ENCODE results near the gene USP21. TPM values are rescaled to one million over a fixed set of nuclear protein-coding genes. Genes with fewer than 3 reads are reported as not detected.

USP21 gene
- total and polyA plus RNA-seq, 2 of the 8 experiments (the other 6 are each of a cell fraction or from before 2014, with no cell fraction given), result 23.9 to 36.3 TPM

DNA sequence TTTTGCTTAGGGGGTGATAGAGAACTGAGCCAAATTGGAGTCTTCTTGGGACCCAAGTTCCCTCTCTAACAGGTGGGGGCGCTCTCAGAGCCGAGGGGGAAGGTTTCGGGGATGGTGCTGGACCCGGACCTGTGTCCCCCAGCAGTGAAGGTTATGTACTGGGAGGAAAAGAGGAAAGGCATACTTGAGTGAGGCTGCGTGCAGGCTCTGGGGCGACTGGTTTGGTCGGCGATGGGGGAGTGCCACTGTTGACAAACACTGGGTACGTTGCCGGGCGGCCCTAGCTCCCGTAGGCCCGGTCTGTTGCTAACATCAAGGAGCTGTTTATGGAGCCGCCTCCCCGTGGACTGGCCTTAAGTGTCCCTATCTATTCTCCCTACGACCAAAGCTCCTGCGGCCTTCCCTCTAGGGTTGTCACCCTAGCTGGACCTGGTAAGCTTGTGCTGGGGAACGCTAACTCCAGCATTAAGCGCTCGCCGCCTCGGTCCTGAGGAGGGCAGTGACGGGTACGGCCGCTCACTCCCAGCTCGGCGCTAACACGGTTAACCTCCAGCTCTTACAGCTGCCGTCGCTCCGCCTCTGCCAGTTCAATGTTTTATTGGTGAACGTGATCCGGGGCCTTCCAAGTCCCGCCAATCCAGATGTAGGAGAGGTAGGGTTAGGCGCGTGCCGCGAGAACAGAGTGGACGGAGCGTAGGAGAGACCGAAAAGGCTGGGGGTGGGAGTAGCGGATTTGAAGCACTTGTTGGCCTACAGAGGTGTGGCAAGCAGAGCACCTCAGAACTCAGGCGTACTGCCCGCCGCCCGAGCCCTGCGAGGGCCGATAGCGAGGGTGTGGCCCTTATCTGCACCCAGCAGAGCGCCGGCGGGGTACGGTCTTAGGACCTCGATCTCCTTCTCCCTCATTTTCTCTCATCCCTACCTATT, 6.7 kb downstream of the USP21 start, which contains the start of gene PPOX (continued):
- TF ChIP-seq, protein P1, sequence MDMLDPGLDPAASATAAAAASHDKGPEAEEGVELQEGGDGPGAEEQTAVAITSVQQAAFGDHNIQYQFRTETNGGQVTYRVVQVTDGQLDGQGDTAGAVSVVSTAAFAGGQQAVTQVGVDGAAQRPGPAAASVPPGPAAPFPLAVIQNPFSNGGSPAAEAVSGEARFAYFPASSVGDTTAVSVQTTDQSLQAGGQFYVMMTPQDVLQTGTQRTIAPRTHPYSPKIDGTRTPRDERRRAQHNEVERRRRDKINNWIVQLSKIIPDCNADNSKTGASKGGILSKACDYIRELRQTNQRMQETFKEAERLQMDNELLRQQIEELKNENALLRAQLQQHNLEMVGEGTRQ (IDR thresholded peaks at IDR 0.05; ENCODE audit: low read length), result no peak
- TF ChIP-seq TAF7 (optimal IDR thresholded peaks at IDR 0.05; ENCODE audit: borderline replicate concordance, low read depth, low read length), result no peak
- no peak for TF ChIP-seq HDAC6 (IDR thresholded peaks at IDR 0.05; ENCODE audit: low read depth, low read length)
- peak; percentile 56 for TF ChIP-seq CREB1 (IDR thresholded peaks at IDR 0.05)
- no peak for TF ChIP-seq CEBPB (IDR thresholded peaks at IDR 0.05; ENCODE audit: low read depth, low read length)
- TF ChIP-seq, protein P2, sequence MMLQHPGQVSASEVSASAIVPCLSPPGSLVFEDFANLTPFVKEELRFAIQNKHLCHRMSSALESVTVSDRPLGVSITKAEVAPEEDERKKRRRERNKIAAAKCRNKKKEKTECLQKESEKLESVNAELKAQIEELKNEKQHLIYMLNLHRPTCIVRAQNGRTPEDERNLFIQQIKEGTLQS (IDR thresholded peaks at IDR 0.05; ENCODE audit: insufficient read depth, low read depth, low read length), result no peak
- TF ChIP-seq EZH2 (IDR thresholded peaks at IDR 0.05; ENCODE audit: low read depth, low read length, severe bottlenecking), result no peak
- TF ChIP-seq BCL11A (IDR thresholded peaks at IDR 0.05; ENCODE audit: low read depth in 2 of 2, low read length in 2 of 2), result no peak
- TF ChIP-seq SP1 (IDR thresholded peaks at IDR 0.05; ENCODE audit: low read depth, low read length), result peak; percentile 68; the same call in 1 of the 2 replicates
- TF ChIP-seq SUZ12 (IDR thresholded peaks at IDR 0.05; ENCODE audit: low read length), result no peak
- TF ChIP-seq EP300 (IDR thresholded peaks at IDR 0.05; ENCODE audit: borderline replicate concordance in 1 of 2, low read depth in 2 of 2, low read length in 2 of 2), result 0 out of 3 replicates have a peak, but pooled peaks of 1 of the 2 experiments have one; percentile 14
- TF ChIP-seq POLR2AphosphoS5 (IDR thresholded peaks at IDR 0.05; ENCODE audit: low read depth, low read length), result peak; percentile 75
- TF ChIP-seq YY1 (IDR thresholded peaks at IDR 0.05; ENCODE audit: low read depth, low read length), result no peak
- TF ChIP-seq, protein P3, sequence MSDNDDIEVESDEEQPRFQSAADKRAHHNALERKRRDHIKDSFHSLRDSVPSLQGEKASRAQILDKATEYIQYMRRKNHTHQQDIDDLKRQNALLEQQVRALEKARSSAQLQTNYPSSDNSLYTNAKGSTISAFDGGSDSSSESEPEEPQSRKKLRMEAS (IDR thresholded peaks at IDR 0.05), result peak; percentile 90
- TF ChIP-seq, protein P4, sequence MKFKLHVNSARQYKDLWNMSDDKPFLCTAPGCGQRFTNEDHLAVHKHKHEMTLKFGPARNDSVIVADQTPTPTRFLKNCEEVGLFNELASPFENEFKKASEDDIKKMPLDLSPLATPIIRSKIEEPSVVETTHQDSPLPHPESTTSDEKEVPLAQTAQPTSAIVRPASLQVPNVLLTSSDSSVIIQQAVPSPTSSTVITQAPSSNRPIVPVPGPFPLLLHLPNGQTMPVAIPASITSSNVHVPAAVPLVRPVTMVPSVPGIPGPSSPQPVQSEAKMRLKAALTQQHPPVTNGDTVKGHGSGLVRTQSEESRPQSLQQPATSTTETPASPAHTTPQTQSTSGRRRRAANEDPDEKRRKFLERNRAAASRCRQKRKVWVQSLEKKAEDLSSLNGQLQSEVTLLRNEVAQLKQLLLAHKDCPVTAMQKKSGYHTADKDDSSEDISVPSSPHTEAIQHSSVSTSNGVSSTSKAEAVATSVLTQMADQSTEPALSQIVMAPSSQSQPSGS (IDR thresholded peaks at IDR 0.05; ENCODE audit: low read length), result 0 out of 2 replicates have a peak, but pooled peaks have one; percentile 27
- no peak for TF ChIP-seq SRF (IDR thresholded peaks at IDR 0.05; ENCODE audit: low read depth, low read length)
- no peak for TF ChIP-seq KDM5A (IDR thresholded peaks at IDR 0.05; ENCODE audit: low read length)
- no peak for TF ChIP-seq CBX5 (IDR thresholded peaks at IDR 0.05; ENCODE audit: low read depth, low read length)
- peak; percentile 91 for TF ChIP-seq CHD2 (IDR thresholded peaks at IDR 0.05; ENCODE audit: low read length)
- no peak for TF ChIP-seq NRF1 (IDR thresholded peaks at IDR 0.05; ENCODE audit: low read depth, low read length)
